Stomach (tissue), 9 donors: Measurements from ENCODE around the gene CACNA2D2. TPM values are rescaled to one million over a fixed set of nuclear protein-coding genes. Genes with fewer than 3 reads are reported as not detected.
"Not testable (repeated sequence)": the region's sequence is repeated elsewhere in the genome, so short reads cannot be mapped to it uniquely, and the experiment has no call there.

Source experiments
- DNase-seq, 2 donors: peaks; one replicate each; pipeline versions ENCODE4 v3.0.0 to v3.0.0-alpha.2; 2013 to 2019
- H3K27ac ChIP-seq, 5 donors: fragments of 200-600 bp in 4 of 5; sonication (generic) in 4 of 5; one replicate each; pipeline ENCODE4 v1.5.1; 2013 to 2019; ENCODE audit warnings: mild to moderate bottlenecking in 1 of 5, moderate library complexity in 1 of 5
- H3K27me3 ChIP-seq, 3 donors: fragments of 200-600 bp; sonication (generic); one replicate each; pipeline ENCODE4 v1.5.1; 2017 to 2019; ENCODE audit warnings: mixed run types in 1 of 3
- H3K36me3 ChIP-seq, 4 donors: fragments of 200-600 bp; sonication (generic); 1 replicate in 3 of 4; 2 replicates in 1 of 4; pipeline ENCODE4 v1.5.1; 2016 to 2019
- H3K4me1 ChIP-seq, 4 donors: fragments of 200-600 bp; sonication (generic); one replicate each; pipeline ENCODE4 v1.5.1; 2016 to 2019
- H3K4me3 ChIP-seq, 4 donors: fragments of 200-600 bp; sonication (generic) in 3 of 4; one replicate each; pipeline ENCODE4 v1.5.1; 2016 to 2019; ENCODE audit warnings: mild to moderate bottlenecking in 1 of 4
- H3K9me3 ChIP-seq, 4 donors: fragments of 200-600 bp; sonication (generic); one replicate each; pipeline ENCODE4 v1.5.1; 2016 to 2019
- EP300 ChIP-seq: sonication (generic); formaldehyde crosslinking; IDR thresholded peaks from one replicate; pipeline ENCODE4 v1.6.1; 2017; ENCODE audit warnings: antibody characterized with exemption
- POLR2A ChIP-seq, 4 donors: fragments of 450-650 bp; IDR thresholded peaks; one replicate each; pipeline ENCODE4 v1.6.1; 2016; ENCODE audit warnings: antibody characterized with exemption in 4 of 4, control low read depth in 2 of 4, mild to moderate bottlenecking in 1 of 4, moderate library complexity in 1 of 4
- POLR2AphosphoS5 ChIP-seq, 3 donors: sonication (generic); formaldehyde crosslinking; IDR thresholded peaks; one replicate each; pipeline ENCODE4 v1.6.1; 2016; ENCODE audit warnings: antibody characterized with exemption in 3 of 3
- WGBS, 5 donors: extraction: QIAGEN DNeasy Blood & Tissue Kit in 3 of 5; methylation state at CpG; one replicate each; pipeline versions ENCODE4 v1.1.5 to v1.1.7; 2013 to 2018; 5-methylcytosine and 5-hydroxymethylcytosine counted together
- intact Hi-C: fragments of 100-400 bp; cut with DNase I; formaldehyde crosslinking; loops from one replicate; pipeline ENCODE4 v1.15.1; 2023; ENCODE audit warnings: low total_unique reads
- polyA plus RNA-seq, 3 donors: library from polyadenylated mRNA; stranded (reverse); fragments of 200-250 nt; gene quantifications; one replicate each; pipeline ENCODE4 v1.2.3, GENCODE V29; 2013
- total RNA-seq, 5 donors: library from RNA; depleted of rRNA; stranded (reverse); fragments of >200 nt; gene quantifications; one replicate each; pipeline versions ENCODE4 v1.1.0 to v1.2.3, GENCODE V29; 2014 to 2016
- TF ChIP-seq, protein P1 (sequence below), 7 experiments: fragments of 450-650 bp in 4 of 7; fragments of 200-600 bp in 3 of 7; sonication (generic) in 3 of 7; IDR thresholded peaks; one replicate each; pipeline ENCODE4 v1.5.1; 2016 to 2019; ENCODE audit warnings: antibody characterized with exemption in 7 of 7, control low read depth in 2 of 7, mild to moderate bottlenecking in 1 of 7
- donor health status: healthy with polysubstance abuse.
- donor health status: Bipolar disorder and iron deficiency.
- donor health status: healthy.

The CACNA2D2 gene
- total and polyA plus RNA-seq, 8 donors: 0.92 to 45.8 (median 1.9) TPM

DNA sequence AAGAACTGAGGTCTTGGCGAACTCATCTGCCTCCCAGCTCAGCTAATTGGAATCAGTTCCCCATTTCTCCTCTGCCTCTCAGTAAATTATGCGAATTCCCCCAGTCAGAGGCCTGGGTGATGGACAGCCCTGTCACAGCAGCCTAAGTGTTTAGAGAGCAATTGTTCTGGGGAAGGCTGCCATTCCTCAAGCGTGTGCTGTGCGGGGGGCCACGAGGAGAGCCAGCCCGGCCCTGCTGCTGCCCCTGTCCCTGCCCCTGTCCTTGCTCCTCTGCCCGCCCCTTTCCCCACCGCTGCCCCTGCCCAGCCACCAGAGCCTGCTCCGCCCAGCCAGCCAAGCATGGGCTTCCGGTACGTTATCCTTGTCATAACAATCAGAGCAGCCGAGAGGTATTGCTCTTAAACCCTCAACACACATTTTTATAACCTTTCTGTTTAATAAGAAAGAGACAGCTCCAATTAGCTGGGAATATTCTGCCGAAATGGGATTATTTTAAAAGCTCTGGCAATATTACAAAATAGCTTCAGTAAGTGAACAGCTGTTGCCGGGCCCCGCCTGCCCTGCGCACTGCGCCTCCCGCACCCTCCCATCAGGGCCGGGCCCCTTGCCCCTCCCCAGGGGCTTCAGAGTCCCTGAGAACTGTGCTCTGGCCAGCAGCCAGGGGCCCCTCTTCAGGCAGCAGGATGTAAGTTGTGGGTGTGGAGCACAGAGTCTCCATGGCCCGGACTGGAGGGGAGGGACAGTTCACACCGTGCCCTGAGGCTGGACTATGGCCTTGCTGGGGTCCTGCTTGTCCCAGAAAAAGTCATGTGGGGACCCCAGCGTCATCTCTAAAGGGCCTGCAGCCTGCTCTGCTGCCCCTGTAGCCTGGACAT is 12.4 kb upstream of the CACNA2D2 start:
- Histone ChIP-seq H3K27me3 (peaks cover 0 to 3% (median 0%) of the 10 kb centered on the region in 3 donors), H3K36me3 (no peaks in the 10 kb centered on the region), H3K9me3 (no peaks in the 10 kb centered on the region), H3K4me3 (peak overlapping the region in 3 of 4 donors; percentile 0 to 20 (median 7)), H3K27ac (peak overlapping the region in 4 of 5 donors; percentile 20 to 57 (median 41)), H3K4me1 (peaks cover 5 to 19% (median 16%) of the 10 kb centered on the region in 4 donors)
- 16 to 33% (median 21%) methylated on average over 17 to 22 of the region's 22 CpGs for WGBS, 5 donors
- peak; percentile 26 to 92 for DNase-seq
- intact Hi-C loops: no loop called here
- no peak for TF ChIP-seq POLR2AphosphoS5 (IDR thresholded peaks at IDR 0.05)
- TF ChIP-seq POLR2A (IDR thresholded peaks at IDR 0.05): no peak
- TF ChIP-seq, protein P1, sequence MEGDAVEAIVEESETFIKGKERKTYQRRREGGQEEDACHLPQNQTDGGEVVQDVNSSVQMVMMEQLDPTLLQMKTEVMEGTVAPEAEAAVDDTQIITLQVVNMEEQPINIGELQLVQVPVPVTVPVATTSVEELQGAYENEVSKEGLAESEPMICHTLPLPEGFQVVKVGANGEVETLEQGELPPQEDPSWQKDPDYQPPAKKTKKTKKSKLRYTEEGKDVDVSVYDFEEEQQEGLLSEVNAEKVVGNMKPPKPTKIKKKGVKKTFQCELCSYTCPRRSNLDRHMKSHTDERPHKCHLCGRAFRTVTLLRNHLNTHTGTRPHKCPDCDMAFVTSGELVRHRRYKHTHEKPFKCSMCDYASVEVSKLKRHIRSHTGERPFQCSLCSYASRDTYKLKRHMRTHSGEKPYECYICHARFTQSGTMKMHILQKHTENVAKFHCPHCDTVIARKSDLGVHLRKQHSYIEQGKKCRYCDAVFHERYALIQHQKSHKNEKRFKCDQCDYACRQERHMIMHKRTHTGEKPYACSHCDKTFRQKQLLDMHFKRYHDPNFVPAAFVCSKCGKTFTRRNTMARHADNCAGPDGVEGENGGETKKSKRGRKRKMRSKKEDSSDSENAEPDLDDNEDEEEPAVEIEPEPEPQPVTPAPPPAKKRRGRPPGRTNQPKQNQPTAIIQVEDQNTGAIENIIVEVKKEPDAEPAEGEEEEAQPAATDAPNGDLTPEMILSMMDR (IDR thresholded peaks at IDR 0.05): no peak
- no peak for TF ChIP-seq EP300

DNA sequence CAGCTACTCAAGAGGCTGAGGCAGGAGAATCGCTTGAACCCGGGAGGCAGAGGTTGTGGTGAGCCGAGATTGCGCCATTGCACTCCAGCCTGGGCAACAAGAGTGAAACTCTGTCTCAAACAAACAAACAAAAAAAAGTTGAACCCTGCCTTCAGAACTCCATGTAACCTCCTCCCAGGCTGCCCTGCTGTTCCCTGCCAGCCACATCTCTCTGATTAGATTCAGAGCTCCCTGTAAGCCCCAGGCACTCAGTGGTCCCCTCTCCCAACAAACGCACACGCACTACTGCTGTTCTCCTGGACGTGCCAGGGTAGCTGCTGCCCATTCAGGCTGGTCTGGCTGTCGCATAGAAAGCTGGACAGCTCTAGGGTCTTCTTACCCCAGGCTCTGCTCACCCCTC is 9.5 kb upstream of the CACNA2D2 start:
- H3K27me3 ChIP-seq, H3K9me3 ChIP-seq, DNase-seq, H3K36me3 ChIP-seq, H3K27ac ChIP-seq, H3K4me3 ChIP-seq, intact Hi-C loops: not testable (repeated sequence)
- WGBS, 5 donors: 83 to 90% (median 86%) methylated on average over 7 to 8 of the region's 8 CpGs
- H3K4me1 ChIP-seq: peaks cover 5 to 19% (median 16%) of the 10 kb centered on the region in 4 donors

DNA sequence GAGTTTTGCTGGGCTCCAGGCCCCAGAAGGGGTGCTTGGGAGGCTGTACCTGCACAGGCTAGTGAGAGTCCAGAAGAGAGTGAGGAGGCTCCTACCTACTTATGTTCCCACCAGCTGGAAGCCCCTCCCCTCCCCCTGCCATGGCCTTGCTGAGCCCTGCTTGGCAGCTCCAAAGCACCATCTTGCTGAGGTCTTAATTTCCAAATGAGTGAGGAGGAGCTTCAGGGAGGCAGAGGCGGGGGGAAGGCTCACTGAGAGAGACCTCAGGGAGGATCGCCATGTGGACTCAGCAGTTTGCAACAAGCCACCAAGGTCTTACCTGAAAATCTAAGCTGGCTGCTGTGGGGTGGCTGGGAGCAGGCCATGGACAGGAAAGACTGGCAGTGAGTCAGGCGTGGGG is 8.7 kb upstream of the CACNA2D2 start:
- Histone ChIP-seq H3K9me3 (no peaks in the 10 kb centered on the region), H3K4me3 (no peak overlapping the region), H3K4me1 (peaks cover 5 to 19% (median 16%) of the 10 kb centered on the region in 4 donors), H3K36me3 (no peaks in the 10 kb centered on the region), H3K27ac (no peak overlapping the region), H3K27me3 (no peaks in the 10 kb centered on the region)
- intact Hi-C loops: no loop called here
- WGBS, 5 donors: 82 to 100% (median 92%) methylated on average over 3 of the region's 3 CpGs
- no peak for DNase-seq
- no peak for TF ChIP-seq POLR2A (IDR thresholded peaks at IDR 0.05)
- TF ChIP-seq, protein P1 (IDR thresholded peaks at IDR 0.05): no peak
- TF ChIP-seq EP300: no peak
- no peak for TF ChIP-seq POLR2AphosphoS5 (IDR thresholded peaks at IDR 0.05)

DNA sequence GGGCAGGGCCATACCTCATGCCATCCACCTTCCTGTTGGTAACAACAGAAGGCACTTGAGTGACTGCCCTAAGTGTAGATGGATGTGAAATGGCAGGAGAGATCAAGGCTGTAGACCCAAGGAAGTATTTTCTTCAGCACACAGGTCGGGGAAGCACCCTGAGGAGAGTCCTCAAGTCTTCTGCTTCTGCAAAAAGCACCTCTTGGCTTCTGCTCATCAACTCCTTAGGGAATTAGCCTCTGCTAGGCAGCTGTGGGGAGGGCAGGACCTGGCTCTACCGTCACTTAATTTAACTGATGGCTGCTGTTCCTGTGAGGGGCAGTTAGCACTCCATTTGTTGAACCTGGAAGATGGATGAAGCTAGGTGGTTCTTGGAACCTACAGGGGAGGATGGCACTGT is 6.9 kb upstream of the CACNA2D2 start:
- no peak for TF ChIP-seq POLR2A (IDR thresholded peaks at IDR 0.05)
- TF ChIP-seq EP300: no peak
- peaks cover 0 to 6% (median 4%) of the 10 kb centered on the region in 4 donors for H3K4me1 ChIP-seq
- WGBS, 5 donors: 58 to 81% (median 72%) methylated on average over 2 of the region's 2 CpGs
- no peak overlapping the region for H3K4me3 ChIP-seq
- intact Hi-C loops: no loop called here
- no peak overlapping the region for H3K27ac ChIP-seq
- no peaks in the 10 kb centered on the region for H3K36me3 ChIP-seq
- H3K27me3 ChIP-seq: no peaks in the 10 kb centered on the region
- H3K9me3 ChIP-seq: no peaks in the 10 kb centered on the region
- no peak for DNase-seq

DNA sequence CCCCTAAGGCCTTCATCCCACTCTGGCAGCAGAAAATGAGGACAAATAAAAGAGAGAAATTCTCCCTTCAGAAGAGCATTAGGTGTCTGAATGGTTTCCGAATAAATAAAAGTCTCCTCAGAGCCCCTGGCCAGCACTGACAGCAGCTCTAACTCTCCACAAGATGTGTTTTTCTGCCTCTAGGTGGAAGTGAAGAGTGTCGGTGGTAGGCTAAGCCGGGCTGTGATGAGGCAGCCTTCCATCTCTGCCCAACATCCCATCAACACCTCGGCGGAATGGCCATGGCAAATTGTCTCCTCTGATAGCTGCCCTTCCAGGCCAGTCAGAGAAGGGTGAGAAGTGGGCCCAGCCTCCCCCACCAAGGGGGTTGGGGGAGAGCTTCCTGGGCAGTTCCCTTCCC is 6.3 kb upstream of the CACNA2D2 start:
- H3K36me3 ChIP-seq: no peaks in the 10 kb centered on the region
- intact Hi-C loops: no loop called here
- DNase-seq: no peak
- no peak for TF ChIP-seq POLR2A (IDR thresholded peaks at IDR 0.05)
- no peaks in the 10 kb centered on the region for H3K9me3 ChIP-seq
- H3K27me3 ChIP-seq: no peaks in the 10 kb centered on the region
- H3K4me3 ChIP-seq: no peak overlapping the region
- H3K27ac ChIP-seq: no peak overlapping the region
- no peaks in the 10 kb centered on the region for H3K4me1 ChIP-seq
- 72 to 87% (median 78%) methylated on average over 5 of the region's 5 CpGs for WGBS, 5 donors

DNA sequence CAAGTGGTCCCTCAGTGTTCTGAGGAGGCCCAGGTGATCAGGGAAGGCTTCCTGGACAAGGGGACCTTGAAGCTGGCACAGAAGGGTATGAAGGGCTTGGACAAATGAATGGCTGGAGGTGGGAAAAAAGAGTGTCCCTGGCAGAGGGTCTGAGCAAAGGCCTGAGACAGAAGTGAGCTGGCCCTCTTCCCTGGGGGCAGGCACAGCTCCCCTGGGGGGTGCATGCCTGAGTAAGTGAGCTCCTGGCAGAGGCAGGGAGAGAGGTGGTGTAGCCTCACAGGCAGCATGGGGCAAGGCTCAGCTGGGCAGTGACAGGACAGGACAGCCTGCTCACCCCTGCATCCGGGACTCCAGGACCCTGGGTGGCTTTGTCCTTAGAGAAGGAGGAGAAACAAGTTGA is 5.4 kb upstream of the CACNA2D2 start:
- TF ChIP-seq EP300: no peak
- no peak for TF ChIP-seq POLR2AphosphoS5 (IDR thresholded peaks at IDR 0.05)
- TF ChIP-seq, protein P1 (IDR thresholded peaks at IDR 0.05): no peak
- no peak for TF ChIP-seq POLR2A (IDR thresholded peaks at IDR 0.05)
- Histone ChIP-seq H3K9me3 (no peaks in the 10 kb centered on the region), H3K4me3 (no peak overlapping the region), H3K36me3 (no peaks in the 10 kb centered on the region), H3K27ac (no peak overlapping the region), H3K4me1 (peaks cover 3 to 4% (median 4%) of the 10 kb centered on the region in 4 donors), H3K27me3 (peaks cover 0 to 7% (median 0%) of the 10 kb centered on the region in 3 donors)
- intact Hi-C loops: no loop called here
- 67 to 100% (median 67%) methylated on average over 1 of the region's 1 CpG for WGBS, 5 donors
- DNase-seq: no peak
